H9 (cell line): Measurements from ENCODE around the gene HDAC3. TPM values are rescaled to one million over a fixed set of nuclear protein-coding genes. Genes with fewer than 3 reads are reported as not detected.

Source experiments
- DNase-seq: peaks from one replicate; pipeline ENCODE4 v3.0.0-alpha.2; 2017
- H2AFZ ChIP-seq: one replicate; pipeline ENCODE4 v1.6.1; 2013; ENCODE audit warnings: mild to moderate bottlenecking, low read length, control low read depth, moderate library complexity
- H2AK5ac ChIP-seq: 2 replicates; pipeline ENCODE4 v1.6.1; 2013; ENCODE audit warnings: low read length, control low read depth, mixed read lengths; ENCODE audit not compliant: insufficient read length
- H2BK120ac ChIP-seq: one replicate; pipeline ENCODE4 v1.6.1; 2013; ENCODE audit warnings: low read depth, mild to moderate bottlenecking, low read length, control low read depth, inconsistent platforms; ENCODE audit not compliant: poor library complexity, severe bottlenecking
- H2BK12ac ChIP-seq: 2 replicates; pipeline ENCODE4 v1.6.1; 2013; ENCODE audit warnings: low read length, control low read depth, mixed read lengths, low read depth; ENCODE audit not compliant: insufficient read length
- H2BK15ac ChIP-seq: 2 replicates; pipeline ENCODE4 v1.6.1; 2013; ENCODE audit warnings: low read depth, low read length, control low read depth
- H2BK20ac ChIP-seq: one replicate; pipeline ENCODE4 v1.6.1; 2013; ENCODE audit warnings: low read depth, mild to moderate bottlenecking, low read length, control low read depth, inconsistent platforms; ENCODE audit not compliant: poor library complexity, severe bottlenecking
- H2BK5ac ChIP-seq: 2 replicates; pipeline ENCODE4 v1.6.1; 2013; ENCODE audit warnings: low read length, control low read depth, mixed read lengths; ENCODE audit not compliant: insufficient read length
- H3K14ac ChIP-seq: 2 replicates; pipeline ENCODE4 v1.6.1; 2013; ENCODE audit warnings: low read length, control low read depth; ENCODE audit not compliant: insufficient read depth
- H3K18ac ChIP-seq: 2 replicates; pipeline ENCODE4 v1.6.1; 2013; ENCODE audit warnings: low read depth, mild to moderate bottlenecking, mixed read lengths, low read length, control low read depth; ENCODE audit not compliant: insufficient read length
- H3K23ac ChIP-seq: 2 replicates; pipeline ENCODE4 v1.6.1; 2013; ENCODE audit warnings: low read length, control low read depth, mixed read lengths, low read depth; ENCODE audit not compliant: insufficient read length
- H3K23me2 ChIP-seq: 2 replicates; pipeline ENCODE4 v1.6.1; 2013; ENCODE audit warnings: low read depth, mild to moderate bottlenecking, mixed read lengths, low read length, control low read depth; ENCODE audit not compliant: insufficient read length, poor library complexity, severe bottlenecking
- H3K27ac ChIP-seq: 2 replicates; pipeline ENCODE4 v1.5.1; 2013; ENCODE audit warnings: low read length, control low read depth, mixed read lengths, low read depth; ENCODE audit not compliant: insufficient read length
- H3K27me3 ChIP-seq: 2 replicates; pipeline ENCODE4 v1.6.1; 2013; ENCODE audit warnings: low read length, control low read depth, inconsistent platforms; ENCODE audit not compliant: insufficient read depth
- H3K4ac ChIP-seq: 2 replicates; pipeline ENCODE4 v1.6.1; 2013; ENCODE audit warnings: low read depth, mild to moderate bottlenecking, control low read depth, inconsistent platforms, low read length, moderate library complexity
- H3K4me1 ChIP-seq: 2 replicates; pipeline ENCODE4 v1.6.1; 2013; ENCODE audit warnings: low read length, control low read depth, inconsistent platforms; ENCODE audit not compliant: insufficient read depth
- H3K4me2 ChIP-seq: 2 replicates; pipeline ENCODE4 v1.6.1; 2013; ENCODE audit warnings: low read length, control low read depth, mixed read lengths; ENCODE audit not compliant: insufficient read length, insufficient read depth
- H3K56ac ChIP-seq: 2 replicates; pipeline ENCODE4 v1.6.1; 2013; ENCODE audit warnings: low read depth, mild to moderate bottlenecking, mixed read lengths, low read length, control low read depth; ENCODE audit not compliant: insufficient read length
- H3K79me1 ChIP-seq: 2 replicates; pipeline ENCODE4 v1.6.1; 2013; ENCODE audit warnings: low read depth, mild to moderate bottlenecking, moderate library complexity, low read length, control low read depth, inconsistent platforms; ENCODE audit not compliant: insufficient read depth, poor library complexity, severe bottlenecking
- H3K79me2 ChIP-seq: 2 replicates; pipeline ENCODE4 v1.6.1; 2013; ENCODE audit warnings: low read length, control low read depth, inconsistent platforms; ENCODE audit not compliant: insufficient read depth
- H3K9ac ChIP-seq: 2 replicates; pipeline ENCODE4 v1.6.1; 2013; ENCODE audit warnings: low read length, control low read depth, mixed read lengths; ENCODE audit not compliant: insufficient read length; ENCODE audit errors: extremely low read depth
- H3K9me3 ChIP-seq: one replicate; pipeline ENCODE4 v1.6.1; 2013; ENCODE audit warnings: low read depth, low read length, inconsistent platforms; ENCODE audit not compliant: control insufficient read depth
- H3T11ph ChIP-seq: one replicate; pipeline ENCODE4 v1.6.1; 2013; ENCODE audit warnings: mild to moderate bottlenecking, low read length, control low read depth, inconsistent platforms
- H4K20me1 ChIP-seq: one replicate; pipeline ENCODE4 v1.6.1; 2013; ENCODE audit not compliant: control insufficient read depth, insufficient read length, insufficient read depth
- H4K5ac ChIP-seq: 2 replicates; pipeline ENCODE4 v1.6.1; 2013; ENCODE audit warnings: low read depth, mild to moderate bottlenecking, mixed read lengths, low read length, control low read depth; ENCODE audit not compliant: insufficient read length
- H4K8ac ChIP-seq: replicated peaks from 2 replicates; pipeline ENCODE4 v1.6.1; 2013; ENCODE audit warnings: low read length, control low read depth, mixed read lengths, low read depth; ENCODE audit not compliant: insufficient read length
- H4K91ac ChIP-seq: 2 replicates; pipeline ENCODE4 v1.6.1; 2013; ENCODE audit warnings: low read depth, mild to moderate bottlenecking, moderate library complexity, mixed read lengths, low read length, control low read depth; ENCODE audit not compliant: insufficient read length
- H3K27ac Mint-ChIP-seq, 3 experiments: 2 replicates in 2 of 3; 3 replicates in 1 of 3; pipeline ENCODE4 v1.8.0; 2020 to 2021; ENCODE audit warnings: mixed read lengths in 3 of 3, mild to moderate bottlenecking in 1 of 3, moderate library complexity in 1 of 3
- H3K27me3 Mint-ChIP-seq: 2 replicates; pipeline ENCODE4 v1.8.0; 2021; ENCODE audit warnings: low read depth, mild to moderate bottlenecking, moderate library complexity, mixed read lengths
- H3K36me3 Mint-ChIP-seq, 3 experiments: 2 replicates in 2 of 3; 3 replicates in 1 of 3; pipeline ENCODE4 v1.8.0; 2020 to 2021; ENCODE audit warnings: low read depth in 3 of 3, mixed read lengths in 3 of 3; ENCODE audit not compliant: insufficient read depth in 1 of 3
- H3K4me1 Mint-ChIP-seq, 2 experiments: 2 replicates each; pipeline ENCODE4 v1.8.0; 2020; ENCODE audit warnings: mixed read lengths in 2 of 2
- H3K4me3 Mint-ChIP-seq, 2 experiments: 2 replicates in 1 of 2; 3 replicates in 1 of 2; pipeline ENCODE4 v1.8.0; 2020 to 2021; ENCODE audit warnings: mild to moderate bottlenecking in 2 of 2, mixed read lengths in 2 of 2, moderate library complexity in 1 of 2
- H3K9me3 Mint-ChIP-seq, 2 experiments: 2 replicates in 1 of 2; 3 replicates in 1 of 2; pipeline ENCODE4 v1.8.0; 2020; ENCODE audit warnings: mild to moderate bottlenecking in 2 of 2, mixed read lengths in 2 of 2, moderate library complexity in 1 of 2
- WGBS: extraction: QIAGEN DNeasy Blood & Tissue Kit; methylation state at CpG from one replicate; pipeline ENCODE4 v1.1.7; 2013; ENCODE audit warnings: missing lambda C conversion rate, low lambda C conversion rate, mixed read lengths; ENCODE audit not compliant: insufficient read length; ENCODE audit errors: extremely low coverage; 5-methylcytosine and 5-hydroxymethylcytosine counted together
- total RNA-seq: library from RNA; stranded (reverse); gene quantifications from 2 replicates; pipeline ENCODE4 v1.2.1, GENCODE V29; 2021
- TF ChIP-seq, protein P1 (sequence below): fragments of 200-600 bp; sonication (generic); conservative IDR thresholded peaks from 3 replicates; pipeline ENCODE4 v1.8.0; 2021; ENCODE audit warnings: antibody characterized with exemption, mild to moderate bottlenecking

Gene HDAC3
- total RNA-seq, 1 experiment from 2014 or later, result 98.3 TPM

DNA sequence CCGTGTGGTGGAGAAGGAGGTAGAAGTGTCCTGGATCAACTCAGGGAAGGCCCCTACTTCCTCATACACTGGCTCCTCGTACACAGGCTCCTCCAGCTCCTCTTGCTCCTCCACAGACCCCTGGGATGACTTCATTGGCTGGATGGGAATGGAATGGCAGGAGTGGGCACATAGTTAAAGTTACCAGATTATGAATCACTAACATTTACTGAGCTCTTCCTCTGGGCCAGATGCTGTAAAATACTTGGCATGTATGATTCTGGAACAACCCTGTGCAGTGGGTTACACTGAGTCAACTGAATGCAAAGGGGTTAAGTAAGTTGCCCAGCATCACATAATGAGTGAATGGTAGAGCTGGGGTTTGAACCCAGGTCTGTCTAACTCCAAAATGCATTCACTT is 17.6 kb upstream of the HDAC3 start:
- Histone ChIP-seq H2BK12ac (no peak overlapping the region), H4K8ac (no peak overlapping the region), H4K20me1 (no peaks in the 10 kb centered on the region), H2AK5ac (no peak overlapping the region), H2BK15ac (no peak overlapping the region), H3K23ac (no peak overlapping the region), H2BK120ac (no peak overlapping the region), H4K91ac (no peak overlapping the region), H3K9me3 (no peaks in the 10 kb centered on the region), H2BK20ac (no peak overlapping the region), H3K4me1 (no peaks in the 10 kb centered on the region; the same call in 1 of the 2 replicates), H3K4me2 (no peak overlapping the region), H3K27me3 (no peaks in the 10 kb centered on the region), H2BK5ac (no peak overlapping the region), H3K27ac (no peak overlapping the region), H3K18ac (no peak overlapping the region), H3K79me2 (no peaks in the 10 kb centered on the region), H3K14ac (no peak overlapping the region), H3K9ac (no peak overlapping the region), H3K56ac (no peak overlapping the region), H3T11ph (no peak overlapping the region), H2AFZ (no peak overlapping the region), H3K4ac (no peak overlapping the region), H4K5ac (no peak overlapping the region), H3K79me1 (no peaks in the 10 kb centered on the region), H3K23me2 (peaks cover 8% of the 10 kb centered on the region)
- H3K4me3 Mint-ChIP-seq, result no peak overlapping the region
- H3K27ac Mint-ChIP-seq, result no peak overlapping the region; a peak in 1 of 7 replicates
- TF ChIP-seq, protein P1, sequence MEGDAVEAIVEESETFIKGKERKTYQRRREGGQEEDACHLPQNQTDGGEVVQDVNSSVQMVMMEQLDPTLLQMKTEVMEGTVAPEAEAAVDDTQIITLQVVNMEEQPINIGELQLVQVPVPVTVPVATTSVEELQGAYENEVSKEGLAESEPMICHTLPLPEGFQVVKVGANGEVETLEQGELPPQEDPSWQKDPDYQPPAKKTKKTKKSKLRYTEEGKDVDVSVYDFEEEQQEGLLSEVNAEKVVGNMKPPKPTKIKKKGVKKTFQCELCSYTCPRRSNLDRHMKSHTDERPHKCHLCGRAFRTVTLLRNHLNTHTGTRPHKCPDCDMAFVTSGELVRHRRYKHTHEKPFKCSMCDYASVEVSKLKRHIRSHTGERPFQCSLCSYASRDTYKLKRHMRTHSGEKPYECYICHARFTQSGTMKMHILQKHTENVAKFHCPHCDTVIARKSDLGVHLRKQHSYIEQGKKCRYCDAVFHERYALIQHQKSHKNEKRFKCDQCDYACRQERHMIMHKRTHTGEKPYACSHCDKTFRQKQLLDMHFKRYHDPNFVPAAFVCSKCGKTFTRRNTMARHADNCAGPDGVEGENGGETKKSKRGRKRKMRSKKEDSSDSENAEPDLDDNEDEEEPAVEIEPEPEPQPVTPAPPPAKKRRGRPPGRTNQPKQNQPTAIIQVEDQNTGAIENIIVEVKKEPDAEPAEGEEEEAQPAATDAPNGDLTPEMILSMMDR, result no peak
- peaks cover 19 to 23% of the 10 kb centered on the region in 2 experiments for H3K4me1 Mint-ChIP-seq
- H3K27me3 Mint-ChIP-seq, result peaks cover 7% of the 10 kb centered on the region; the same call in 1 of the 2 replicates
- peaks cover 26 to 56% (median 33%) of the 10 kb centered on the region in 3 experiments; a peak in 6 of 7 replicates for H3K36me3 Mint-ChIP-seq
- no peak for DNase-seq
- WGBS, result no CpG with 5 or more reads among the region's 2 CpGs
- H3K9me3 Mint-ChIP-seq, result no peaks in the 10 kb centered on the region; a peak in 1 of 5 replicates
